Measurements from ENCODE around the gene PEX6.

GRCh38 chr6:43020052-43020705, 41.2 kb upstream of the PEX6 start:
- TF ChIP-seq ZNF274 (IDR thresholded peaks at IDR 0.05; ENCODE audit: low read depth, low read length) (no peak), SUZ12 (IDR thresholded peaks at IDR 0.05; ENCODE audit: extremely low read depth, insufficient read depth, insufficient read length) (no peak)
